Adipocyte (in vitro differentiated cells): ENCODE data around the gene BMP6.

Source experiments
- DNase-seq: peaks from one replicate; pipeline ENCODE4 v3.0.0-alpha.2; 2015; ENCODE audit warnings: low read depth
- H3K27me3 ChIP-seq: replicated peaks from 2 replicates; pipeline ENCODE4 v1.7.0; 2013; ENCODE audit warnings: mild to moderate bottlenecking, low read length, moderate library complexity; ENCODE audit not compliant: control insufficient read depth, insufficient read depth
- H3K36me3 ChIP-seq: 2 replicates; pipeline ENCODE4 v1.7.0; 2013; ENCODE audit warnings: low read length, mild to moderate bottlenecking, moderate library complexity; ENCODE audit not compliant: control insufficient read depth, insufficient read depth, severe bottlenecking
- H3K4me1 ChIP-seq: 2 replicates; pipeline ENCODE4 v1.7.0; 2013; ENCODE audit warnings: mild to moderate bottlenecking, low read length, moderate library complexity; ENCODE audit not compliant: control insufficient read depth, insufficient read depth
- H3K4me3 ChIP-seq: 2 replicates; pipeline ENCODE4 v1.7.0; 2013; ENCODE audit warnings: mild to moderate bottlenecking, low read length, moderate library complexity
- H3K9ac ChIP-seq: 2 replicates; pipeline ENCODE4 v1.7.0; 2013; ENCODE audit warnings: mild to moderate bottlenecking, low read length, moderate library complexity
- H3K9me3 ChIP-seq: 2 replicates; pipeline ENCODE4 v1.7.0; 2013; ENCODE audit warnings: mild to moderate bottlenecking, low read length, moderate library complexity; ENCODE audit not compliant: control insufficient read depth

The BMP6 gene

GRCh38 chr6:7911345-7911725 is 185.4 kb downstream of the BMP6 start:
- Histone ChIP-seq H3K27me3 (no peaks in the 10 kb centered on the region), H3K4me3 (peak overlapping the region; percentile 84), H3K9me3 (no peaks in the 10 kb centered on the region), H3K9ac (peak overlapping the region; percentile 89), H3K4me1 (peaks cover 37% of the 10 kb centered on the region), H3K36me3 (no peaks in the 10 kb centered on the region)
- no peak for DNase-seq

DNA sequence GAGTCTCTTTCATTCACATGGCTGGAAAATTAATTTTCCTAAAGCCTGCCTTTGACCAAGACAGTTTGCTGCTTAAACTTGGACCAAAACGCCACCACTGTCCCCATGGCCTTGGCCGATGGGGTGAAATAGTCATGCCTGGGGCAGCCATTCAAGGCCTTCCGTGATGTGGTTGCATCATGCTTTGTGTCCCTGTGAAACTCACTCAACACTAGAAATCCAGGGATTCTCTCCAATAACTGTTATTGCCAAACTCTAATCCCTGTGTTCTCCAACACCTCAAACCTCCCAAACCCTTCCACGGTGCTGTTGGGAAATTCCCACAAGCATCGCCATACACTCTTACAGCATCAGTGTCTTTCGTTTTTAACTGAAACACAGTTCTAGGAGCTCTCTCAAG is 186.1 kb downstream of the BMP6 start:
- H3K36me3 ChIP-seq = no peaks in the 10 kb centered on the region
- peaks cover 37% of the 10 kb centered on the region for H3K4me1 ChIP-seq
- no peaks in the 10 kb centered on the region for H3K9me3 ChIP-seq
- H3K9ac ChIP-seq = no peak overlapping the region
- no peak overlapping the region for H3K4me3 ChIP-seq
- DNase-seq = no peak
- no peaks in the 10 kb centered on the region for H3K27me3 ChIP-seq

DNA sequence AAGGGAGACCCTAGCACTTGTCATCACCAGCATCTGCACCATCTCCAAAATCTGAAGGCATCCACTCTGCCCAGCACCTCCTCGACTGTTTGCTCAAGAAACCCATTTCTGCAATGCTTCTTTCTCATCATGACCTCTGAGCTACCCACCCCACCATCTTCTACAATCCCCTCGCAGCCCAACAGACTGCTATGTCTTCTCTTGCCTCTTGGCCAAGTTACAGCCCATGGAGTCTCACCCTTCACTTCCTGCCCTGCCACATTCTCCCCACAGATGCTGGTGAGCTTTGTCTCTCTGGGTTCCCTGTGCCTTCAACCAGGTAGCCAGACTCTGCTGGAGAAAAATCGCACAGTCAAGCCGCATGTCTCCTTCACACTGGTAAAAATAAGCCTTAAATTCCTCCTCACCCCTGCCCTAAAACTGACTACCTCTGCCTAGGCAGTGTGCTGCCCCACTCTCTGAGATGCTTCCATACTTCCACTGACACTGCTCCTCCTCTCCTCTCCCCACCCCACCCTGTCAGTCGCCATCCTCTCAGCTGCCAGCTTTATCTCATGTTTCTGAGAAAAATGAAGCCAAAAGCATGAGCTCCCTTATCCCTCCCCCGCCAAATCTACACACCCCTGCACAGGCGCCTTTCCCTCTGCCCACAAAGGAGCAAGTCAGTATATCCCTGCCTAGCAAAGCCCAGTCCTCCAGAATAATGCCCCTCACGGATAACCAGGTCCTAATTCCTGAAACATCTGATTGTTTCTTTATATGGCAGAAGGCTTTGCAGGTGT is 187.0 kb downstream of the BMP6 start:
- Histone ChIP-seq H3K4me1 (peaks cover 37% of the 10 kb centered on the region), H3K36me3 (no peaks in the 10 kb centered on the region), H3K4me3 (no peak overlapping the region), H3K27me3 (no peaks in the 10 kb centered on the region), H3K9me3 (no peaks in the 10 kb centered on the region), H3K9ac (no peak overlapping the region)
- DNase-seq = no peak

DNA sequence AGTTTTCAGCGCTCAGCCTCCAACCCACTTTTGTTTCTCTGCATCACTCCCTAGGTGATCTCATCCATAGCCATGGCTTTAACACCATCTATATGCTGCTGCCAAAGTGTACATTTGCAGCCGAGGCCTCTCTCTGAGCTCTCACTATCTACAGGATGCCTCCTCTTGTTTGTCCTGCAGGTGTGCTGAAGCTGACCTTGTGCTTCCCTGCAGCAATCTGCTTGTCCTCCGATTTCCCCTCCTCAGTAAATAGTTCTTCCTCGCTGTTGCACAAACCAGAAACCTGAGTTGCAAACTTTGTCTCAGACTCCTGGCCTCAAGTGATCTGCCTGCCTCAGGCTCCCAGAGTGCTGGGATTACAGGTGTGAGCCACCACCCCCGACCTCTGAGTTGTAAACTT is 188.4 kb downstream of the BMP6 start:
- Histone ChIP-seq H3K9ac (no peak overlapping the region), H3K4me1 (peaks cover 27% of the 10 kb centered on the region), H3K36me3 (no peaks in the 10 kb centered on the region), H3K4me3 (no peak overlapping the region), H3K27me3 (no peaks in the 10 kb centered on the region), H3K9me3 (no peaks in the 10 kb centered on the region)
- no peak for DNase-seq

DNA sequence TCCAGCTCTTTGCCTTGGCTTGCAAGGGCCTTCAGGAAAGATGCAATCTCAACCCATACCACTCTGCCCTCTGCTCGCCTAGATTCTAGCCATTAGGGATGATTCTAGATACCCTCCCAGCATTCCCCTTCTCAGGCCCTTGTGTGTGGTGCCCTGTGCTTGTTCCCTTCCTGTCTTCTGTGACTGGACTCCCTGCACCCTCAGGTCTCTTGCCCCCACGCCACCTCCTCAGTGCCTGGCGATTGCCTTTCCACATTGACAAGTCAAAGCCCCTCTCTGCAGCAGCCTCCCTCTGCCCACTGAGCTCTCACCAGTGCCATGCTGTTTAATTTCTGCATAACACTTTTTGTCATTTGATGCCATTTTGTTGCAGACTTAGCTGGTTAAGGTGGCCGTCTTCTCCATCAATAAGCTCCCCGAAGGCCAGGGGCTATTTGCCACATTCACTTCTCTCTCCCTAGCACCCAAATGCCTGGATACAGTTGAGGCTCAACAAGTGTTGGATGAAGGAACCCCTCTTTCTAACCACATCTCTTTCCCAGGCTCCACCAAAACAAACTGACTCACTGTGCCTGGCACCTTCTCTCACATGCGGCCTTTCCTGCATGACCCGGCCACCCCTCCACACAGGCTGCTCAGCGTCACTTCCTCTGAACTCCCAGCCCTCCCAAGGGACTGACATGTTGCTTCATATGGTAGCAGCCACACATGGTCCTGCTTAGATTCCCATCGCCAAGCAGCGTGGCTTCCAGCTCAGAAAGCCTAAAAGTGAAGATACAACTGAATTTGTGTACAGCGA is 189.3 kb downstream of the BMP6 start:
- H3K4me3 ChIP-seq = peak overlapping the region; percentile 27
- H3K4me1 ChIP-seq = peaks cover 24% of the 10 kb centered on the region
- no peak overlapping the region for H3K9ac ChIP-seq
- no peaks in the 10 kb centered on the region for H3K27me3 ChIP-seq
- no peaks in the 10 kb centered on the region for H3K9me3 ChIP-seq
- no peaks in the 10 kb centered on the region for H3K36me3 ChIP-seq
- DNase-seq = peak; percentile 42

GRCh38 chr6:7916959-7917358 is 191.1 kb downstream of the BMP6 start:
- Histone ChIP-seq H3K9ac (no peak overlapping the region), H3K4me3 (no peak overlapping the region), H3K9me3 (no peaks in the 10 kb centered on the region), H3K27me3 (peaks cover 3% of the 10 kb centered on the region), H3K4me1 (peaks cover 17% of the 10 kb centered on the region), H3K36me3 (no peaks in the 10 kb centered on the region)
- DNase-seq = no peak

GRCh38 chr6:7917729-7918128 is 191.8 kb downstream of the BMP6 start:
- Histone ChIP-seq H3K4me3 (no peak overlapping the region), H3K9ac (no peak overlapping the region), H3K27me3 (peaks cover 3% of the 10 kb centered on the region), H3K4me1 (peaks cover 19% of the 10 kb centered on the region), H3K36me3 (no peaks in the 10 kb centered on the region), H3K9me3 (no peaks in the 10 kb centered on the region)
- DNase-seq = no peak

- peaks cover 3% of the 10 kb centered on the region for H3K27me3 ChIP-seq
- DNase-seq = no peak
- no peaks in the 10 kb centered on the region for H3K9me3 ChIP-seq
- H3K9ac ChIP-seq = no peak overlapping the region
- no peak overlapping the region for H3K4me3 ChIP-seq
- peaks cover 19% of the 10 kb centered on the region for H3K4me1 ChIP-seq
- no peaks in the 10 kb centered on the region for H3K36me3 ChIP-seq
Observed at GRCh38 chr6:7918403-7918802, 192.5 kb downstream of the BMP6 start.

- Histone ChIP-seq H3K27me3 (peaks cover 3% of the 10 kb centered on the region), H3K4me1 (peaks cover 19% of the 10 kb centered on the region)
- no peak for DNase-seq
Observed at GRCh38 chr6:7919871-7920270, 194.0 kb downstream of the BMP6 start.

GRCh38 chr6:7920425-7920824 is 194.5 kb downstream of the BMP6 start:
- no peaks in the 10 kb centered on the region for H3K9me3 ChIP-seq
- H3K4me1 ChIP-seq = peaks cover 16% of the 10 kb centered on the region
- no peak overlapping the region for H3K4me3 ChIP-seq
- DNase-seq = no peak
- no peak overlapping the region for H3K9ac ChIP-seq
- H3K36me3 ChIP-seq = no peaks in the 10 kb centered on the region
- peaks cover 3% of the 10 kb centered on the region for H3K27me3 ChIP-seq

More at GRCh38 chr6:7919871-7920270, 194.0 kb downstream of the BMP6 start:
- H3K9me3 ChIP-seq = no peaks in the 10 kb centered on the region
- no peak overlapping the region for H3K4me3 ChIP-seq
- no peaks in the 10 kb centered on the region for H3K36me3 ChIP-seq
- H3K9ac ChIP-seq = no peak overlapping the region

DNA sequence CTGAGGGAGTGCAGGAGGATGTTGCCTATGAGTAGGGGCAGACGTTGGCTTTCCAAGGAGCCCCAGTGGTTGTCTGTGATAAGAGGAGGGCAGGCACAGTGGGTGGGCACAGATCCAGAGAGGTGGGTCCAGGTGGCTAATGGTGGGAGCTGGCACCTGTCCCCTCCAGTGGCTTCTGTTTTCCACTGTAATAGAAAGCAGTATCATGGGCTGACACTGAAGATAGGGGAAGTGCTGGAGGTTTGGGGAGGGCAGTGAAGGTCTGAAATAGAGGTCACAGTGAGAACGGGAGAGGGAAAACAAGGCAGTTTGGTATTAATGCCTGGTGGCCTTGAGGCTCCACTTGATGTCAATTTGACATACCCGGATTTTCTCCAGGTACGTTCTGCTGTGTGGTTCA is 195.1 kb downstream of the BMP6 start:
- H3K36me3 ChIP-seq = no peaks in the 10 kb centered on the region
- peaks cover 10% of the 10 kb centered on the region for H3K4me1 ChIP-seq
- peaks cover 3% of the 10 kb centered on the region for H3K27me3 ChIP-seq
- DNase-seq = no peak
- H3K4me3 ChIP-seq = no peak overlapping the region
- no peaks in the 10 kb centered on the region for H3K9me3 ChIP-seq
- no peak overlapping the region for H3K9ac ChIP-seq
